ENCODE data around the gene ARPC1A.

GRCh38 chr7:99375070-99375807 lies 49.5 kb downstream of the ARPC1A start:
- no peak for TF ChIP-seq CTCF (IDR thresholded peaks at IDR 0.05; ENCODE audit: low read depth, low read length, poor library complexity, severe bottlenecking)
- no peak for TF ChIP-seq EZH2phosphoT487 (IDR thresholded peaks at IDR 0.05; ENCODE audit: borderline replicate concordance, low read length)

All from DOHH2 (cell line).